ENCODE measurements around the gene CTTNBP2. TPM values are rescaled to one million over a fixed set of nuclear protein-coding genes. Genes with fewer than 3 reads are reported as not detected.

CTTNBP2 gene
- total and polyA plus RNA-seq, 10 of the 15 experiments (the other 5 are each of a cell fraction or from before 2014, with no cell fraction given) = 0.04 to 0.43 TPM; not detected in 8

- FAIRE-seq (no peak), DNase-seq (ENCODE audit: low read depth, low spot score) (no peak), ATAC-seq (no peak; the same call in none of the 3 replicates)
- Histone ChIP-seq H3K27ac (ENCODE audit: control insufficient read depth, insufficient read depth) (no peak overlapping the region), H3K9ac (ENCODE audit: control insufficient read depth, insufficient read depth, low read length) (no peak overlapping the region), H3K4me3 (no peak overlapping the region), H4K20me1 (ENCODE audit: control insufficient read depth, insufficient read depth) (no peaks in the 10 kb centered on the region), H3K4me1 (ENCODE audit: control insufficient read depth, insufficient read depth, low read length) (no peaks in the 10 kb centered on the region), H3K9me3 (replicated peaks; ENCODE audit: control insufficient read depth, insufficient read depth, low read length) (no peaks in the 10 kb centered on the region), H3K27me3 (replicated peaks in 1 of 2; ENCODE audit: control insufficient read depth in 2 of 2, insufficient read depth in 2 of 2, low read length in 1 of 2) (0 out of 4 replicates have a peak, but pooled peaks cover 0 to 5% of the 10 kb centered on the region in 2 experiments), H2AFZ (ENCODE audit: control insufficient read depth, low read depth, low read length) (no peak overlapping the region), H3K79me2 (ENCODE audit: control insufficient read depth, insufficient read depth, low read length) (no peaks in the 10 kb centered on the region), H3K4me2 (ENCODE audit: control insufficient read depth, insufficient read depth) (no peak overlapping the region), H3K36me3 (ENCODE audit: control insufficient read depth in 2 of 2, insufficient read depth in 2 of 2, low read length in 1 of 2) (no peaks in the 10 kb centered on the region)
- ChIA-PET POLR2A (no interaction called here), SMC1A (ENCODE audit: uncharacterized antibody, unreplicated experiment) (no interaction called here), RAD21 (ENCODE audit: unreplicated experiment) (no interaction called here), CTCF (interaction anchor here (0.7 kb wide), 2 partner anchors 9 to 129 kb away, joined by 3 to 4 read pairs; no protein-coding TSS in a partner anchor)
- BruUV-seq (replicated peaks) = no TSS peak
- 3% methylated on average over 2 of the region's 2 CpGs for WGBS (ENCODE audit: insufficient coverage, insufficient replicate concordance, low lambda C conversion rate, missing lambda C conversion rate)
- intact Hi-C loops (cut with micrococcal nuclease; ENCODE audit: unreplicated experiment) (no loop called here), in situ Hi-C loops (cut with MboI) (no loop called here)
- TF ChIP-seq MEF2A (IDR thresholded peaks at IDR 0.05; ENCODE audit: insufficient read depth, low read depth, low read length) (0 out of 2 replicates have a peak, but pooled peaks have one; percentile 3), ATF7 (IDR thresholded peaks at IDR 0.05; ENCODE audit: low read depth) (0 out of 2 replicates have a peak, but pooled peaks have one; percentile 29), MTA2 (IDR thresholded peaks at IDR 0.05; ENCODE audit: low read depth) (peak; percentile 10; the same call in 1 of the 2 replicates), CHD2 (IDR thresholded peaks at IDR 0.05; ENCODE audit: borderline replicate concordance, low read depth, low read length) (no peak)
Measured at GRCh38 chr7:117802660-117803059, 70.6 kb downstream of the CTTNBP2 start.

- POLR2A ChIA-PET = no interaction called here
- TF ChIP-seq PAX5 (IDR thresholded peaks at IDR 0.05; ENCODE audit: borderline replicate concordance, low read depth, low read length) (no peak), HDAC6 (IDR thresholded peaks at IDR 0.05; ENCODE audit: unreplicated experiment) (no peak), RCOR1 (conservative IDR thresholded peaks at IDR 0.05; ENCODE audit: low read depth, low read length) (no peak), ZNF274 (IDR thresholded peaks at IDR 0.05; ENCODE audit: insufficient read depth, insufficient read length) (no peak), ESRRA (IDR thresholded peaks at IDR 0.05; ENCODE audit: low read length) (no peak), RFX5 (IDR thresholded peaks at IDR 0.05; ENCODE audit: low read depth, low read length) (no peak), IKZF2 (IDR thresholded peaks at IDR 0.05) (no peak)
- TF ChIP-seq, protein P1, sequence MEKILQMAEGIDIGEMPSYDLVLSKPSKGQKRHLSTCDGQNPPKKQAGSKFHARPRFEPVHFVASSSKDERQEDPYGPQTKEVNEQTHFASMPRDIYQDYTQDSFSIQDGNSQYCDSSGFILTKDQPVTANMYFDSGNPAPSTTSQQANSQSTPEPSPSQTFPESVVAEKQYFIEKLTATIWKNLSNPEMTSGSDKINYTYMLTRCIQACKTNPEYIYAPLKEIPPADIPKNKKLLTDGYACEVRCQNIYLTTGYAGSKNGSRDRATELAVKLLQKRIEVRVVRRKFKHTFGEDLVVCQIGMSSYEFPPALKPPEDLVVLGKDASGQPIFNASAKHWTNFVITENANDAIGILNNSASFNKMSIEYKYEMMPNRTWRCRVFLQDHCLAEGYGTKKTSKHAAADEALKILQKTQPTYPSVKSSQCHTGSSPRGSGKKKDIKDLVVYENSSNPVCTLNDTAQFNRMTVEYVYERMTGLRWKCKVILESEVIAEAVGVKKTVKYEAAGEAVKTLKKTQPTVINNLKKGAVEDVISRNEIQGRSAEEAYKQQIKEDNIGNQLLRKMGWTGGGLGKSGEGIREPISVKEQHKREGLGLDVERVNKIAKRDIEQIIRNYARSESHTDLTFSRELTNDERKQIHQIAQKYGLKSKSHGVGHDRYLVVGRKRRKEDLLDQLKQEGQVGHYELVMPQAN (conservative IDR thresholded peaks at IDR 0.05) = no peak
- TF ChIP-seq, protein P2, sequence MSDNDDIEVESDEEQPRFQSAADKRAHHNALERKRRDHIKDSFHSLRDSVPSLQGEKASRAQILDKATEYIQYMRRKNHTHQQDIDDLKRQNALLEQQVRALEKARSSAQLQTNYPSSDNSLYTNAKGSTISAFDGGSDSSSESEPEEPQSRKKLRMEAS (IDR thresholded peaks at IDR 0.05; ENCODE audit: low read depth, low read length) = no peak
- TF ChIP-seq, protein P3, sequence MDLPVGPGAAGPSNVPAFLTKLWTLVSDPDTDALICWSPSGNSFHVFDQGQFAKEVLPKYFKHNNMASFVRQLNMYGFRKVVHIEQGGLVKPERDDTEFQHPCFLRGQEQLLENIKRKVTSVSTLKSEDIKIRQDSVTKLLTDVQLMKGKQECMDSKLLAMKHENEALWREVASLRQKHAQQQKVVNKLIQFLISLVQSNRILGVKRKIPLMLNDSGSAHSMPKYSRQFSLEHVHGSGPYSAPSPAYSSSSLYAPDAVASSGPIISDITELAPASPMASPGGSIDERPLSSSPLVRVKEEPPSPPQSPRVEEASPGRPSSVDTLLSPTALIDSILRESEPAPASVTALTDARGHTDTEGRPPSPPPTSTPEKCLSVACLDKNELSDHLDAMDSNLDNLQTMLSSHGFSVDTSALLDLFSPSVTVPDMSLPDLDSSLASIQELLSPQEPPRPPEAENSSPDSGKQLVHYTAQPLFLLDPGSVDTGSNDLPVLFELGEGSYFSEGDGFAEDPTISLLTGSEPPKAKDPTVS (IDR thresholded peaks at IDR 0.05; ENCODE audit: low read depth, low read length) = no peak
Measured at GRCh38 chr7:117800841-117801240, 72.4 kb downstream of the CTTNBP2 start.

More at GRCh38 chr7:117800841-117801240, 72.4 kb downstream of the CTTNBP2 start:
- H3K4me3 ChIP-seq = no peak overlapping the region
- no TSS peak for BruUV-seq (replicated peaks)
- H2AFZ ChIP-seq (ENCODE audit: control insufficient read depth, low read depth, low read length) = no peak overlapping the region
- H3K4me1 ChIP-seq (ENCODE audit: control insufficient read depth, insufficient read depth, low read length) = no peaks in the 10 kb centered on the region
- RAD21 ChIA-PET (ENCODE audit: unreplicated experiment) = interaction anchor here (0.9 kb wide), 1 partner anchor 50 kb away, joined by 3 read pairs; no protein-coding TSS in a partner anchor
- H3K9me3 ChIP-seq (replicated peaks; ENCODE audit: control insufficient read depth, insufficient read depth, low read length) = no peaks in the 10 kb centered on the region
- SMC1A ChIA-PET (ENCODE audit: uncharacterized antibody, unreplicated experiment) = interaction anchor here (0.8 to 1.6 kb wide), 2 partner anchors 23 to 38 kb away, joined by 3 to 5 read pairs; no protein-coding TSS in a partner anchor
- no peak overlapping the region for H3K27ac ChIP-seq (ENCODE audit: control insufficient read depth, insufficient read depth)
- no peaks in the 10 kb centered on the region for H3K79me2 ChIP-seq (ENCODE audit: control insufficient read depth, insufficient read depth, low read length)
- DNase-seq (ENCODE audit: low read depth, low spot score) (no peak), ATAC-seq (no peak), FAIRE-seq (no peak)
- 0 out of 4 replicates have a peak, but pooled peaks cover 1 to 5% of the 10 kb centered on the region in 2 experiments for H3K27me3 ChIP-seq (replicated peaks in 1 of 2; ENCODE audit: control insufficient read depth in 2 of 2, insufficient read depth in 2 of 2, low read length in 1 of 2)
- in situ Hi-C loops (cut with MboI) (no loop called here), intact Hi-C loops (cut with micrococcal nuclease; ENCODE audit: unreplicated experiment) (no loop called here)
- CTCF ChIA-PET = interaction anchor here (1.4 to 1.6 kb wide), 2 partner anchors 50 to 400 kb away, joined by 4 to 5 read pairs; no protein-coding TSS in a partner anchor
- no peak overlapping the region for H3K9ac ChIP-seq (ENCODE audit: control insufficient read depth, insufficient read depth, low read length)
- 5% methylated on average over 1 of the region's 1 CpG for WGBS (ENCODE audit: insufficient coverage, insufficient replicate concordance, low lambda C conversion rate, missing lambda C conversion rate)
- no peaks in the 10 kb centered on the region for H4K20me1 ChIP-seq (ENCODE audit: control insufficient read depth, insufficient read depth)
- no peaks in the 10 kb centered on the region for H3K36me3 ChIP-seq (ENCODE audit: control insufficient read depth in 2 of 2, insufficient read depth in 2 of 2, low read length in 1 of 2)
- H3K4me2 ChIP-seq (ENCODE audit: control insufficient read depth, insufficient read depth) = no peak overlapping the region
